Right lobe of liver (tissue), 6 donors: Measurements from ENCODE around the gene EPHA2. TPM values are rescaled to one million over a fixed set of nuclear protein-coding genes. Genes with fewer than 3 reads are reported as not detected.

ENCODE experiments used
- ATAC-seq, 4 donors: fragments of 200-7000 bp; cut with Tn5 transposase; one replicate each; pipeline ENCODE4 v1.9.1; 2020; ENCODE audit warnings: mild to moderate bottlenecking in 4 of 4, moderate library complexity in 4 of 4
- DNase-seq, 3 donors: peaks; one replicate each; pipeline ENCODE4 v3.0.0-alpha.2; 2020
- H3K27ac ChIP-seq, 3 donors: fragments of 200-600 bp; one replicate each; pipeline ENCODE4 v1.8.0; 2022
- H3K27me3 ChIP-seq, 2 donors: fragments of 200-600 bp; one replicate each; pipeline ENCODE4 v1.8.0; 2022
- H3K36me3 ChIP-seq, 4 donors: fragments of 200-600 bp; sonication (generic) in 1 of 4; one replicate each; pipeline versions ENCODE4 v1.5.1 to v1.8.0; 2017 to 2022; ENCODE audit warnings: control low read depth in 1 of 4
- H3K4me1 ChIP-seq, 4 donors: fragments of 200-600 bp; sonication (generic) in 1 of 4; one replicate each; pipeline versions ENCODE4 v1.5.1 to v1.8.0; 2017 to 2022; ENCODE audit warnings: control low read depth in 1 of 4
- H3K4me3 ChIP-seq, 3 donors: fragments of 200-600 bp; one replicate each; pipeline ENCODE4 v1.8.0; 2022
- H3K9me3 ChIP-seq, 4 donors: fragments of 200-600 bp; sonication (generic) in 1 of 4; one replicate each; pipeline versions ENCODE4 v1.5.1 to v1.8.0; 2017 to 2022; ENCODE audit warnings: control low read depth in 1 of 4
- POLR2A ChIP-seq: fragments of 450-650 bp; IDR thresholded peaks from one replicate; pipeline ENCODE4 v1.6.1; 2017; ENCODE audit warnings: antibody characterized with exemption, mild to moderate bottlenecking
- WGBS: methylation state at CpG from one replicate; pipeline ENCODE4 v1.1.6; 2018; ENCODE audit warnings: low coverage, low lambda C conversion rate; ENCODE audit not compliant: insufficient coverage; ENCODE audit errors: missing lambda C conversion rate; 5-methylcytosine and 5-hydroxymethylcytosine counted together
- intact Hi-C, 2 donors: fragments of 100-400 bp; cut with DNase I; formaldehyde crosslinking; loops; one replicate each; pipeline versions ENCODE4 v1.11.2 to v1.14.1; 2022
- total RNA-seq, 6 experiments: library from RNA; depleted of rRNA in 2 of 6; stranded (reverse); fragments of >200 nt in 2 of 6; fragmentation: NEBNext Ultra II Directional in 3 of 6; extraction: Animal tissue kit (Norgen Biotek cat#: 25700) in 3 of 6; gene quantifications; one replicate each; pipeline versions ENCODE4 v1.1.0 to v1.2.4, GENCODE V29; 2016 to 2023
- TF ChIP-seq, protein P1 (sequence below), 4 donors: fragments of 200-600 bp in 3 of 4; fragments of 450-650 bp in 1 of 4; IDR thresholded peaks; one replicate each; pipeline versions ENCODE4 v1.5.1 to v1.8.0; 2016 to 2022; ENCODE audit warnings: antibody characterized with exemption in 4 of 4, mild to moderate bottlenecking in 2 of 4
- donor health status: DM: no; HTN: yes; CAD: no.
- donor health status: DM: no; HTN: no; CAD: no.
- donor health status: DM: no; HTN: no; CAD: no.
- donor health status: DM: no; HTN: yes; CAD: no.
- donor health status: DM: no; HTN: yes; CAD: no.

Gene EPHA2
- total RNA-seq, 6 experiments from 2014 or later, result 6.0 to 14.7 (median 10.8) TPM

DNA sequence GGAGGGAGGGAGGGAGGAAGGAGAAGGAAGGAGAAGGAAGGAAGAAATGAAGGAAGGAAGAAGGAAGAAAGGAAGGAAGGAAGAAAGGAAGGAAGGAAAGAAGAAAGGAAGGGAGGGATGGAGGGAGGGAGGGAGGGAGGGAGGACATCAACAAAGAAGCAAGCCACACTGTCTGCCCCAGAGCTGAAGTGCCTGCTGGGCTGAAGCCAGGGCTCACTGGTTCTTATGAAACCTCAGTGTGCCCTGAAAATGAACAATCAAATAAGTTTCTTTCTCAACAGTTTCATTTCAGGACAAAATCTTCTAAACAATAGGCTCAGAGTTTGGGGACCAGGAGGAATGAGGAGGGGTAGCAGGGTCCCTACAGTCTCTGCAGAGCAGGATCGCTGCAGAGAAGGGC lies 35.4 kb upstream of the EPHA2 start:
- Histone ChIP-seq H3K9me3 (no peaks in the 10 kb centered on the region), H3K27ac (no peak overlapping the region), H3K4me1 (peaks cover 0 to 40% (median 0%) of the 10 kb centered on the region in 4 donors), H3K36me3 (no peaks in the 10 kb centered on the region), H3K4me3 (no peak overlapping the region), H3K27me3 (no peaks in the 10 kb centered on the region)
- DNase-seq (no peak), ATAC-seq (no peak)
- intact Hi-C loops, result no loop called here
- 88% methylated on average over 1 of the region's 1 CpG for WGBS
- TF ChIP-seq, protein P1, sequence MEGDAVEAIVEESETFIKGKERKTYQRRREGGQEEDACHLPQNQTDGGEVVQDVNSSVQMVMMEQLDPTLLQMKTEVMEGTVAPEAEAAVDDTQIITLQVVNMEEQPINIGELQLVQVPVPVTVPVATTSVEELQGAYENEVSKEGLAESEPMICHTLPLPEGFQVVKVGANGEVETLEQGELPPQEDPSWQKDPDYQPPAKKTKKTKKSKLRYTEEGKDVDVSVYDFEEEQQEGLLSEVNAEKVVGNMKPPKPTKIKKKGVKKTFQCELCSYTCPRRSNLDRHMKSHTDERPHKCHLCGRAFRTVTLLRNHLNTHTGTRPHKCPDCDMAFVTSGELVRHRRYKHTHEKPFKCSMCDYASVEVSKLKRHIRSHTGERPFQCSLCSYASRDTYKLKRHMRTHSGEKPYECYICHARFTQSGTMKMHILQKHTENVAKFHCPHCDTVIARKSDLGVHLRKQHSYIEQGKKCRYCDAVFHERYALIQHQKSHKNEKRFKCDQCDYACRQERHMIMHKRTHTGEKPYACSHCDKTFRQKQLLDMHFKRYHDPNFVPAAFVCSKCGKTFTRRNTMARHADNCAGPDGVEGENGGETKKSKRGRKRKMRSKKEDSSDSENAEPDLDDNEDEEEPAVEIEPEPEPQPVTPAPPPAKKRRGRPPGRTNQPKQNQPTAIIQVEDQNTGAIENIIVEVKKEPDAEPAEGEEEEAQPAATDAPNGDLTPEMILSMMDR (IDR thresholded peaks at IDR 0.05), result no peak
- TF ChIP-seq POLR2A, result no peak

DNA sequence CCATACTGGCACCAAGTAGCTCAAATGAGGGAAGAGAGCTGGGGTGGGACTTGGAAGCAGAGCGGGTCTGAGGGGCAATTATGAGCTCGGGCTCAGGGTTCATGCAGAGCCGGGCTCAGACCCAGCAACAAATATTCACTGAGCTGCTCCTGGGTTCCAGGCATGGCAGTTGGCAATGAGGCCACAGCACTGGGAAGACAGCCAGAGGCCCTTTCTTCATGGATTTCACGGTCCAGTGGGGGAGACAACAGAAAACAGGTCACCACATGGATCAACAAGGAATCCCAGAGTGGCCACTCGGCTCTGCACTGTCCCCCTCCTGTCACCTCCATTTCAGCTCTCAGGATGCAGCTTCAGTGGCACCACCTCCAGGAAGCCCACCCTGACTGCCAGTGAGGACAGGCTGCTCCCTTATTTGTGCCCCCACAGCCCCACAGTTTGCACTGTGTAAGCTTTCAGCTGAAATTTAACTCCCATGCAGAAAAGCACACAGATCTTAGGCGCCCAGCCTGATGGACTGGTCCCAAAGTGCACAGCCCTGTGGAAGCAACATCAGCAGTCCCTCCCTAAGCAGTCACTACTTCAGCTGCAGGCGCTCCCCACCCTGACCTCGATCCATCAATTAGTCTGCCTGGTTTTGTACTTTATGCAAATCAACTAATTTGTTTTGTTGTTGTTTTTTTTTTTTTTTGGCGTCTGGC lies 34.2 kb upstream of the EPHA2 start:
- 50% methylated on average over 3 of the region's 9 CpGs for WGBS
- peak in 2 of 3 donors; percentile 66 to 80 for DNase-seq
- Histone ChIP-seq H3K36me3 (no peaks in the 10 kb centered on the region), H3K4me1 (peaks cover 0 to 42% (median 0%) of the 10 kb centered on the region in 4 donors), H3K27me3 (no peaks in the 10 kb centered on the region), H3K4me3 (no peak overlapping the region), H3K27ac (peak overlapping the region in 1 of 3 donors; percentile 56), H3K9me3 (no peaks in the 10 kb centered on the region)
- no peak for TF ChIP-seq POLR2A
- TF ChIP-seq, protein P1 (IDR thresholded peaks at IDR 0.05), result no peak
- peak in 3 of 4 donors; percentile 46 to 70 (median 48) for ATAC-seq
- intact Hi-C loops, result loop anchor here in 1 of 2 donors (5.0 kb wide), 1 partner anchor 108 kb away; no protein-coding TSS in a partner anchor

DNA sequence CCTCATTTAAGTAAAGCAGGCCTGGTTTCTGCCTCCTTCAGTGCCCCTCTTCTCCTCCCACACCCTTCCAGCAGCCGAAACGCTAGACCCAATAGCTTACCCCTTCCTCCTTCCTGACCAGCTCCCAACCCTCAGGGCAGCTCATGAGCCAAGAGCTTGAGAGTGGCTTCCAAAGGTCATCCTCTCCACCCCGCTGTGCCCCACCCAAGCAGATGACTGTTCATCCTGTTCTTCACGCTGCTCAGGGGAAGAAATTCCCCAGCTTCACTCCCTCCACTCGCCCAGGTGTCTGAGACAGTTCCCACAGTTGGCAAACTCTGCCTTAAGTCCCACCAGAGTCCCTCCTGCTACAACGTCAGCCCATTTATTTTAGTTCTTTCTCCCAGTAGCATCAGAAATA lies 33.1 kb upstream of the EPHA2 start:
- TF ChIP-seq POLR2A, result no peak
- TF ChIP-seq, protein P1 (IDR thresholded peaks at IDR 0.05), result no peak
- Histone ChIP-seq H3K36me3 (no peaks in the 10 kb centered on the region), H3K27ac (no peak overlapping the region), H3K4me1 (peaks cover 0 to 51% (median under 1%) of the 10 kb centered on the region in 4 donors), H3K9me3 (no peaks in the 10 kb centered on the region), H3K4me3 (no peak overlapping the region), H3K27me3 (no peaks in the 10 kb centered on the region)
- ATAC-seq, result peak in 2 of 4 donors; percentile 10 to 22
- intact Hi-C loops, result loop anchor here in 1 of 2 donors (5.0 kb wide), 1 partner anchor 107 kb away; no protein-coding TSS in a partner anchor
- DNase-seq, result no peak
- WGBS, result 26% methylated on average over 5 of the region's 6 CpGs

DNA sequence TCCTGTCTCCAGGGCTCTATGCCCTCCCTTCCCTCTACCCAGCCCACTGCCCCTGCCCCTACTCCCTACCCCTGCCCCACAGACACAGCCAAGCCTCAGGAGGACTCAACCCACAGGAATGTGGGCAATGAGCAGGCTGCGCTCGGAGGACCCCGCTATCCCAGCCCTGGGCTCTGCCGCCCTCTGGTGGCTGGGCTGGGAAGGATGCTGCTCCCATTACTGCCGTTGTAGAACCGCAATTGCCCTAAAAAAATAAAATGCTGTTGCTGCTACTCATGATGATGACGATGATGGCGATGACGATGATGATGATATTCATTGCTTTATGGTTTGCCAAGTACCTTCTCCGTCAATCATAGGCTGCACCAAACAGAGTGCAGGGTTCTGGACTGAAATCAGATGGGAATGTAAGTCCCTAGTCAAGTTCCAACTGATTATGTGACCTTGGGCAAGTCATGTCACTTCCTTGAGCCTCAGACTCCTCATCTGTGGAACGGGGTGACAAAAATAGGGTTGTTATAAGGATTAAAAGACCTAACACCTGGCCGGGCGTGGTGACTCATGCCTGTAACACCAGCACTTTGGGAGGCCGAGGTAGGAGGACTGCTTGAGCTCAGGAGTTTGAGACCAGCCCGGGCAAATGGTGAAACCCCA lies 32.0 kb upstream of the EPHA2 start:
- no peaks in the 10 kb centered on the region for H3K27me3 ChIP-seq
- H3K27ac ChIP-seq, result no peak overlapping the region
- TF ChIP-seq POLR2A, result no peak
- TF ChIP-seq, protein P1 (IDR thresholded peaks at IDR 0.05), result peak; percentile 85 to 95 (median 93)
- intact Hi-C loops, result loop anchor here (2.0 to 5.0 kb wide), 2 partner anchors 105 to 106 kb away; no protein-coding TSS in a partner anchor
- no peaks in the 10 kb centered on the region for H3K9me3 ChIP-seq
- H3K4me1 ChIP-seq, result peaks cover 0 to 60% (median 6%) of the 10 kb centered on the region in 4 donors
- peak; percentile 44 to 74 (median 63) for ATAC-seq
- H3K36me3 ChIP-seq, result no peaks in the 10 kb centered on the region
- DNase-seq, result peak; percentile 72 to 80 (median 75)
- 7% methylated on average over 9 of the region's 15 CpGs for WGBS
- H3K4me3 ChIP-seq, result no peak overlapping the region
